Lung (tissue), 12 donors: ENCODE results near the gene HHIP. TPM values are rescaled to one million over a fixed set of nuclear protein-coding genes. Genes with fewer than 3 reads are reported as not detected.

Experiments
- ATAC-seq: fragments of 200-7000 bp; cut with Tn5 transposase; one replicate; pipeline ENCODE4 v1.9.1; 2020; ENCODE audit warnings: moderate number of reproducible peaks; ENCODE audit not compliant: insufficient read depth, low FRiP score
- DNase-seq, 3 donors: peaks; one replicate each; pipeline ENCODE4 v3.0.0-alpha.2; 2013 to 2017
- H3K27ac ChIP-seq, 2 donors: one replicate each; pipeline ENCODE4 v1.5.1; 2013; ENCODE audit warnings: mild to moderate bottlenecking in 2 of 2, moderate library complexity in 2 of 2, control low read depth in 1 of 2, inconsistent platforms in 1 of 2, low read depth in 1 of 2, low read length in 1 of 2
- H3K27me3 ChIP-seq, 3 donors: one replicate each; pipeline ENCODE4 v1.5.1; 2013; ENCODE audit warnings: low read length in 2 of 3; ENCODE audit not compliant: control insufficient read depth in 3 of 3, insufficient read depth in 3 of 3
- H3K36me3 ChIP-seq, 4 donors: one replicate each; pipeline ENCODE4 v1.5.1; 2013; ENCODE audit warnings: low read length in 4 of 4, mild to moderate bottlenecking in 1 of 4, moderate library complexity in 1 of 4; ENCODE audit not compliant: control insufficient read depth in 4 of 4, insufficient read depth in 4 of 4
- H3K4me1 ChIP-seq, 5 donors: one replicate each; pipeline ENCODE4 v1.5.1; 2013; ENCODE audit warnings: low read length in 5 of 5, mild to moderate bottlenecking in 2 of 5, moderate library complexity in 1 of 5; ENCODE audit not compliant: control insufficient read depth in 5 of 5, insufficient read depth in 5 of 5
- H3K4me3 ChIP-seq: one replicate; pipeline ENCODE4 v1.5.1; 2013; ENCODE audit warnings: mild to moderate bottlenecking, control low read depth, moderate library complexity
- H3K9ac ChIP-seq, 2 donors: one replicate each; pipeline ENCODE4 v1.5.1; 2013; ENCODE audit warnings: low read length in 2 of 2, control low read depth in 1 of 2; ENCODE audit not compliant: insufficient read depth in 1 of 2
- H3K9me3 ChIP-seq, 4 donors: one replicate each; pipeline ENCODE4 v1.5.1; 2013; ENCODE audit warnings: low read length in 3 of 4, mild to moderate bottlenecking in 1 of 4, moderate library complexity in 1 of 4; ENCODE audit not compliant: control insufficient read depth in 4 of 4, insufficient read depth in 3 of 4
- CTCF ChIP-seq: IDR thresholded peaks from 2 replicates; pipeline ENCODE4 v1.5.1; 2012; ENCODE audit warnings: mild to moderate bottlenecking; ENCODE audit errors: control extremely low read depth, extremely low read depth
- WGBS, 2 donors: extraction: QIAGEN DNeasy Blood & Tissue Kit; methylation state at CpG; one replicate each; pipeline ENCODE4 v1.1.7; 2013; 5-methylcytosine and 5-hydroxymethylcytosine counted together
- polyA plus RNA-seq, 2 donors: library from polyadenylated mRNA; stranded (reverse); fragments of 200-250 nt; gene quantifications; one replicate each; pipeline ENCODE4 v1.2.1, GENCODE V29; 2013
- total RNA-seq, 2 donors: library from RNA; depleted of rRNA in 1 of 2; stranded (reverse); fragments of >200 nt in 1 of 2; gene quantifications; one replicate each; pipeline ENCODE4 v1.2.1, GENCODE V29; 2014 to 2021
- donor health status: control.
- donor health status: control.
- donor health status: Bipolar disorder and iron deficiency.
- donor health status: healthy.
- donor health status: DM: yes; HTN: yes; CAD: no.

The HHIP gene
- total and polyA plus RNA-seq, 4 donors, result 11.6 to 116 (median 90.2) TPM

- no peaks in the 10 kb centered on the region for H3K36me3 ChIP-seq
- peak overlapping the region; percentile 8 for H3K4me3 ChIP-seq
- peak overlapping the region in 1 of 2 donors; percentile 52 for H3K27ac ChIP-seq
- H3K27me3 ChIP-seq, result peaks cover 0 to 38% (median 18%) of the 10 kb centered on the region in 3 donors
- H3K4me1 ChIP-seq, result peaks cover 0 to 32% (median 5%) of the 10 kb centered on the region in 5 donors
- peaks cover 0 to 2% (median 0%) of the 10 kb centered on the region in 4 donors for H3K9me3 ChIP-seq
- 31 to 43% methylated on average over 29 of the region's 29 CpGs for WGBS, 2 donors
- peak overlapping the region; percentile 17 to 36 for H3K9ac ChIP-seq
- ATAC-seq (peak; percentile 19), DNase-seq (peak; percentile 52 to 61 (median 61))
- TF ChIP-seq CTCF, result no peak
Observed at GRCh38 chr4:144645102-144645630, 790 bp upstream of the HHIP start.

GRCh38 chr4:144646523-144647094 lies 653 bp downstream of the HHIP start:
- peak overlapping the region in 1 of 2 donors; percentile 16 for H3K27ac ChIP-seq
- peak overlapping the region; percentile 48 for H3K4me3 ChIP-seq
- WGBS, 2 donors, result 1 to 2% methylated on average over 22 of the region's 22 CpGs
- no peak for TF ChIP-seq CTCF
- H3K36me3 ChIP-seq, result no peaks in the 10 kb centered on the region
- peaks cover 0 to 38% (median 18%) of the 10 kb centered on the region in 3 donors for H3K27me3 ChIP-seq
- H3K9me3 ChIP-seq, result peaks cover 0 to 2% (median 0%) of the 10 kb centered on the region in 4 donors
- peaks cover 0 to 36% (median 5%) of the 10 kb centered on the region in 5 donors for H3K4me1 ChIP-seq
- H3K9ac ChIP-seq, result peak overlapping the region in 1 of 2 donors; percentile 78
- no peak for ATAC-seq
- peak; percentile 63 to 69 (median 66) for DNase-seq

- ATAC-seq, result no peak
- TF ChIP-seq CTCF, result no peak
- Histone ChIP-seq H3K4me1 (peaks cover 0 to 36% (median 5%) of the 10 kb centered on the region in 5 donors), H3K27me3 (peaks cover 0 to 38% (median 18%) of the 10 kb centered on the region in 3 donors), H3K36me3 (no peaks in the 10 kb centered on the region), H3K9ac (peak overlapping the region in 1 of 2 donors; percentile 48), H3K4me3 (peak overlapping the region; percentile 48), H3K27ac (no peak overlapping the region), H3K9me3 (peaks cover 0 to 2% (median 0%) of the 10 kb centered on the region in 4 donors)
- WGBS, 2 donors, result 1 to 2% methylated on average over 20 of the region's 20 CpGs
- DNase-seq, result peak; percentile 32 to 72 (median 65)
Observed at GRCh38 chr4:144647095-144647561, 1.2 kb downstream of the HHIP start.
